MCF 10A (cell line): ENCODE results near the gene CAMK2N1. TPM values are rescaled to one million over a fixed set of nuclear protein-coding genes. Genes with fewer than 3 reads are reported as not detected.

Experiments used
- BruUV-seq: library from RNA; stranded (reverse); fragments of 400-500 nt; replicated peaks from 2 replicates; lab custom pipeline; 2021; lab: Mats Ljungman, UMichigan
- CTCF ChIA-PET: fragments of 300-600 bp; sonication (Branson Sonifier 250); formaldehyde crosslinking; extraction: SDS; loops from one replicate; lab custom pipeline; 2021; ENCODE audit warnings: antibody characterized with exemption, inconsistent platforms; lab: Yijun Ruan, JAX
- POLR2A ChIA-PET: fragments of 300-600, 350-650 bp; sonication (Branson Sonifier 250); formaldehyde crosslinking; extraction: SDS; loops from one replicate; lab custom pipeline; 2020; ENCODE audit warnings: antibody characterized with exemption, inconsistent platforms; lab: Yijun Ruan, JAX
- DNase-seq: peaks from one replicate; pipeline ENCODE4 v3.0.0-alpha.2; 2018; ENCODE audit not compliant: unreplicated experiment
- H3K27ac Mint-ChIP-seq: one replicate; pipeline ENCODE4 v1.8.0; 2022; ENCODE audit warnings: mild to moderate bottlenecking, low read depth, mixed read lengths; ENCODE audit not compliant: unreplicated experiment
- H3K27me3 Mint-ChIP-seq: one replicate; pipeline ENCODE4 v1.8.0; 2022; ENCODE audit warnings: mixed read lengths; ENCODE audit not compliant: insufficient read depth, unreplicated experiment
- H3K36me3 Mint-ChIP-seq: one replicate; pipeline ENCODE4 v1.8.0; 2022; ENCODE audit warnings: mild to moderate bottlenecking, moderate library complexity, mixed read lengths; ENCODE audit not compliant: insufficient read depth, unreplicated experiment
- H3K4me1 Mint-ChIP-seq: one replicate; pipeline ENCODE4 v1.8.0; 2022; ENCODE audit warnings: mixed read lengths; ENCODE audit not compliant: insufficient read depth, unreplicated experiment
- H3K4me3 Mint-ChIP-seq: one replicate; pipeline ENCODE4 v1.8.0; 2022; ENCODE audit warnings: mild to moderate bottlenecking, moderate library complexity, mixed read lengths; ENCODE audit not compliant: unreplicated experiment
- H3K9me3 Mint-ChIP-seq: one replicate; pipeline ENCODE4 v1.8.0; 2022; ENCODE audit warnings: mixed read lengths; ENCODE audit not compliant: unreplicated experiment
- CTCF ChIP-seq: fragments of 200-600 bp; IDR thresholded peaks from one replicate; pipeline ENCODE4 v1.8.0; 2022; ENCODE audit warnings: antibody characterized with exemption, mild to moderate bottlenecking; ENCODE audit not compliant: unreplicated experiment
- intact Hi-C: fragments of 100-400 bp; cut with micrococcal nuclease; formaldehyde crosslinking; loops from 2 replicates; pipeline ENCODE4 v1.14.1; 2022
- total RNA-seq: library from RNA; stranded (reverse); gene quantifications from 2 replicates; pipeline ENCODE4 v1.2.3, GENCODE V29; 2022

CAMK2N1 gene
- total RNA-seq, 1 experiment from 2014 or later = 4.9 TPM

GRCh38 chr1:20465187-20465586 is 20.8 kb downstream of the CAMK2N1 start:
- no peaks in the 10 kb centered on the region for H3K4me1 Mint-ChIP-seq
- POLR2A ChIA-PET = interaction anchor here (0.8 kb wide), 1 partner anchor 8 kb away, joined by 3 read pairs; no protein-coding TSS in a partner anchor
- CTCF ChIA-PET = no interaction called here
- TF ChIP-seq CTCF = no peak
- BruUV-seq = no TSS peak
- no peak for DNase-seq
- no peak overlapping the region for H3K27ac Mint-ChIP-seq
- no peaks in the 10 kb centered on the region for H3K36me3 Mint-ChIP-seq
- H3K4me3 Mint-ChIP-seq = no peak overlapping the region
- H3K9me3 Mint-ChIP-seq = peaks cover 1% of the 10 kb centered on the region
- H3K27me3 Mint-ChIP-seq = peaks cover 31% of the 10 kb centered on the region
- intact Hi-C loops = no loop called here

GRCh38 chr1:20463502-20463901 is 22.5 kb downstream of the CAMK2N1 start:
- peaks cover 7% of the 10 kb centered on the region for H3K9me3 Mint-ChIP-seq
- no TSS peak for BruUV-seq
- DNase-seq = no peak
- H3K27ac Mint-ChIP-seq = no peak overlapping the region
- ChIA-PET POLR2A (no interaction called here), CTCF (interaction anchor here (0.5 to 0.6 kb wide), 2 partner anchors 10 to 269 kb away, joined by 3 read pairs; no protein-coding TSS in a partner anchor)
- H3K36me3 Mint-ChIP-seq = no peaks in the 10 kb centered on the region
- TF ChIP-seq CTCF = no peak
- H3K4me3 Mint-ChIP-seq = no peak overlapping the region
- H3K27me3 Mint-ChIP-seq = peaks cover 47% of the 10 kb centered on the region
- H3K4me1 Mint-ChIP-seq = no peaks in the 10 kb centered on the region
- intact Hi-C loops = no loop called here

GRCh38 chr1:20462397-20462796 is 23.6 kb downstream of the CAMK2N1 start:
- no peak for DNase-seq
- Mint-ChIP-seq H3K4me1 (no peaks in the 10 kb centered on the region), H3K9me3 (peaks cover 7% of the 10 kb centered on the region), H3K27me3 (peaks cover 43% of the 10 kb centered on the region), H3K27ac (no peak overlapping the region), H3K36me3 (no peaks in the 10 kb centered on the region), H3K4me3 (no peak overlapping the region)
- ChIA-PET POLR2A (no interaction called here), CTCF (interaction anchor here (0.7 to 0.9 kb wide), 2 partner anchors 157 to 228 kb away, joined by 3 read pairs; no protein-coding TSS in a partner anchor)
- intact Hi-C loops = no loop called here
- no TSS peak for BruUV-seq
- TF ChIP-seq CTCF = no peak

GRCh38 chr1:20458717-20459116 is 27.3 kb downstream of the CAMK2N1 start:
- Mint-ChIP-seq H3K4me3 (no peak overlapping the region), H3K4me1 (no peaks in the 10 kb centered on the region), H3K27ac (no peak overlapping the region), H3K9me3 (peaks cover 7% of the 10 kb centered on the region), H3K27me3 (peaks cover 48% of the 10 kb centered on the region), H3K36me3 (no peaks in the 10 kb centered on the region)
- no peak for DNase-seq
- POLR2A ChIA-PET = no interaction called here
- intact Hi-C loops = no loop called here
- CTCF ChIA-PET = interaction anchor here (0.5 to 1.2 kb wide), 3 partner anchors 91 to 1048 kb away, joined by 3 read pairs; no protein-coding TSS in a partner anchor
- no peak for TF ChIP-seq CTCF
- BruUV-seq = no TSS peak
